ENCODE measurements around the gene MPZL1. TPM values are rescaled to one million over a fixed set of nuclear protein-coding genes. Genes with fewer than 3 reads are reported as not detected.

The MPZL1 gene
- polyA plus RNA-seq, 2 of the 4 experiments (the other 2 are of a cell fraction), result 92.6 to 178 TPM

- POLR2A ChIA-PET, result no interaction called here
- CTCF ChIA-PET, result interaction anchor here (0.7 to 4.5 kb wide), 7 partner anchors 9 to 152 kb away, joined by 3 to 18 read pairs (median 4); no protein-coding TSS in a partner anchor
- no peak overlapping the region for H3K4me3 ChIP-seq
- no peak overlapping the region for H3K27ac ChIP-seq
- no peak for DNase-seq (ENCODE audit: low read depth in 1 of 2, low spot score in 1 of 2)
- FAIRE-seq, result no peak
- H3K4me1 ChIP-seq, result no peaks in the 10 kb centered on the region
- no peak for TF ChIP-seq ATOH8 (CRISPR knock-in tag; IDR thresholded peaks at IDR 0.05; ENCODE audit: low read depth)
- TF ChIP-seq BHLHE40 (IDR thresholded peaks at IDR 0.05; ENCODE audit: low read depth, low read length), result no peak
- TF ChIP-seq BCL3 (IDR thresholded peaks at IDR 0.05), result no peak
- TF ChIP-seq TP53 (CRISPR knock-in tag; IDR thresholded peaks at IDR 0.05), result no peak
- TF ChIP-seq CBX8 (IDR thresholded peaks at IDR 0.05), result no peak
- no peak for TF ChIP-seq POLR2AphosphoS2 (conservative IDR thresholded peaks at IDR 0.05; ENCODE audit: low read length)
- H3K9me3 ChIP-seq, result no peaks in the 10 kb centered on the region
- WGBS (ENCODE audit: missing lambda C conversion rate), result 14% methylated on average over 2 of the region's 2 CpGs
- ATAC-seq, result no peak
- no peak overlapping the region for H3K4me2 ChIP-seq
Observed at GRCh38 chr1:167704715-167705114, 17.1 kb upstream of the MPZL1 start.

GRCh38 chr1:167705250-167705649 is 16.5 kb upstream of the MPZL1 start:
- H3K9me3 ChIP-seq, result no peaks in the 10 kb centered on the region
- TF ChIP-seq CEBPB (IDR thresholded peaks at IDR 0.05) (no peak), POLR2A (IDR thresholded peaks at IDR 0.05; ENCODE audit: low read length) (no peak)
- H3K27ac ChIP-seq, result no peak overlapping the region
- H3K4me2 ChIP-seq, result no peak overlapping the region
- H3K4me1 ChIP-seq, result no peaks in the 10 kb centered on the region
- H3K4me3 ChIP-seq, result no peak overlapping the region
- 50% methylated on average over 6 of the region's 6 CpGs for WGBS (ENCODE audit: missing lambda C conversion rate)
- no peak for ATAC-seq
- CTCF ChIA-PET, result interaction anchor here (0.7 to 4.5 kb wide), 5 partner anchors 8 to 153 kb away, joined by 3 to 18 read pairs (median 4); no protein-coding TSS in a partner anchor
- DNase-seq (ENCODE audit: low read depth in 1 of 2, low spot score in 1 of 2), result no peak
- POLR2A ChIA-PET, result no interaction called here
- FAIRE-seq, result no peak

- no peak for TF ChIP-seq HOXA7 (CRISPR knock-in tag; IDR thresholded peaks at IDR 0.05)
- TF ChIP-seq ATOH8 (CRISPR knock-in tag; IDR thresholded peaks at IDR 0.05; ENCODE audit: low read depth), result no peak
- no peak for TF ChIP-seq EHF (CRISPR knock-in tag; IDR thresholded peaks at IDR 0.05)
- TF ChIP-seq HOXB13 (CRISPR knock-in tag; IDR thresholded peaks at IDR 0.05; ENCODE audit: low read depth), result no peak
- no peak for TF ChIP-seq PHF8 (IDR thresholded peaks at IDR 0.05; ENCODE audit: borderline replicate concordance, low read depth)
- TF ChIP-seq NR3C1 (IDR thresholded peaks at IDR 0.05), result no peak
- no peak for TF ChIP-seq HDAC2 (IDR thresholded peaks at IDR 0.05)
- Histone ChIP-seq H3K4me3 (no peak overlapping the region), H3K9me3 (no peaks in the 10 kb centered on the region), H3K4me2 (no peak overlapping the region), H3K27ac (no peak overlapping the region), H3K4me1 (no peaks in the 10 kb centered on the region)
- CTCF ChIA-PET, result interaction anchor here (3.9 to 4.5 kb wide), 2 partner anchors 12 to 19 kb away, joined by 14 to 18 read pairs; no protein-coding TSS in a partner anchor
- DNase-seq (ENCODE audit: low read depth in 1 of 2, low spot score in 1 of 2) (no peak), FAIRE-seq (no peak), ATAC-seq (no peak)
- POLR2A ChIA-PET, result no interaction called here
- WGBS (ENCODE audit: missing lambda C conversion rate), result 70% methylated on average over 2 of the region's 2 CpGs
Observed at GRCh38 chr1:167706363-167706762, 15.4 kb upstream of the MPZL1 start.

- Histone ChIP-seq H3K9me3 (no peaks in the 10 kb centered on the region), H3K4me2 (no peak overlapping the region), H3K4me3 (no peak overlapping the region), H3K27ac (no peak overlapping the region), H3K4me1 (no peaks in the 10 kb centered on the region)
- CTCF ChIA-PET, result interaction anchor here (0.9 to 3.9 kb wide), 4 partner anchors 8 to 96 kb away, joined by 3 to 14 read pairs (median 6); no protein-coding TSS in a partner anchor
- POLR2A ChIA-PET, result no interaction called here
- FAIRE-seq (no peak), DNase-seq (ENCODE audit: low read depth in 1 of 2, low spot score in 1 of 2) (no peak), ATAC-seq (no peak)
- WGBS (ENCODE audit: missing lambda C conversion rate), result 67% methylated on average over 10 of the region's 10 CpGs
- TF ChIP-seq HOXB13 (CRISPR knock-in tag; IDR thresholded peaks at IDR 0.05; ENCODE audit: low read depth) (no peak), JUNB (IDR thresholded peaks at IDR 0.05) (no peak), HOXA7 (CRISPR knock-in tag; IDR thresholded peaks at IDR 0.05) (no peak), HDAC2 (IDR thresholded peaks at IDR 0.05) (no peak), CHD4 (IDR thresholded peaks at IDR 0.05; ENCODE audit: borderline replicate concordance) (no peak), TFCP2L1 (CRISPR knock-in tag; IDR thresholded peaks at IDR 0.05) (no peak), E2F6 (IDR thresholded peaks at IDR 0.05; ENCODE audit: borderline replicate concordance, low read depth) (no peak)
- TF ChIP-seq, protein P1, sequence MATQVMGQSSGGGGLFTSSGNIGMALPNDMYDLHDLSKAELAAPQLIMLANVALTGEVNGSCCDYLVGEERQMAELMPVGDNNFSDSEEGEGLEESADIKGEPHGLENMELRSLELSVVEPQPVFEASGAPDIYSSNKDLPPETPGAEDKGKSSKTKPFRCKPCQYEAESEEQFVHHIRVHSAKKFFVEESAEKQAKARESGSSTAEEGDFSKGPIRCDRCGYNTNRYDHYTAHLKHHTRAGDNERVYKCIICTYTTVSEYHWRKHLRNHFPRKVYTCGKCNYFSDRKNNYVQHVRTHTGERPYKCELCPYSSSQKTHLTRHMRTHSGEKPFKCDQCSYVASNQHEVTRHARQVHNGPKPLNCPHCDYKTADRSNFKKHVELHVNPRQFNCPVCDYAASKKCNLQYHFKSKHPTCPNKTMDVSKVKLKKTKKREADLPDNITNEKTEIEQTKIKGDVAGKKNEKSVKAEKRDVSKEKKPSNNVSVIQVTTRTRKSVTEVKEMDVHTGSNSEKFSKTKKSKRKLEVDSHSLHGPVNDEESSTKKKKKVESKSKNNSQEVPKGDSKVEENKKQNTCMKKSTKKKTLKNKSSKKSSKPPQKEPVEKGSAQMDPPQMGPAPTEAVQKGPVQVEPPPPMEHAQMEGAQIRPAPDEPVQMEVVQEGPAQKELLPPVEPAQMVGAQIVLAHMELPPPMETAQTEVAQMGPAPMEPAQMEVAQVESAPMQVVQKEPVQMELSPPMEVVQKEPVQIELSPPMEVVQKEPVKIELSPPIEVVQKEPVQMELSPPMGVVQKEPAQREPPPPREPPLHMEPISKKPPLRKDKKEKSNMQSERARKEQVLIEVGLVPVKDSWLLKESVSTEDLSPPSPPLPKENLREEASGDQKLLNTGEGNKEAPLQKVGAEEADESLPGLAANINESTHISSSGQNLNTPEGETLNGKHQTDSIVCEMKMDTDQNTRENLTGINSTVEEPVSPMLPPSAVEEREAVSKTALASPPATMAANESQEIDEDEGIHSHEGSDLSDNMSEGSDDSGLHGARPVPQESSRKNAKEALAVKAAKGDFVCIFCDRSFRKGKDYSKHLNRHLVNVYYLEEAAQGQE (IDR thresholded peaks at IDR 0.05), result no peak
- TF ChIP-seq, protein P2, sequence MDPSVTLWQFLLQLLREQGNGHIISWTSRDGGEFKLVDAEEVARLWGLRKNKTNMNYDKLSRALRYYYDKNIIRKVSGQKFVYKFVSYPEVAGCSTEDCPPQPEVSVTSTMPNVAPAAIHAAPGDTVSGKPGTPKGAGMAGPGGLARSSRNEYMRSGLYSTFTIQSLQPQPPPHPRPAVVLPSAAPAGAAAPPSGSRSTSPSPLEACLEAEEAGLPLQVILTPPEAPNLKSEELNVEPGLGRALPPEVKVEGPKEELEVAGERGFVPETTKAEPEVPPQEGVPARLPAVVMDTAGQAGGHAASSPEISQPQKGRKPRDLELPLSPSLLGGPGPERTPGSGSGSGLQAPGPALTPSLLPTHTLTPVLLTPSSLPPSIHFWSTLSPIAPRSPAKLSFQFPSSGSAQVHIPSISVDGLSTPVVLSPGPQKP (IDR thresholded peaks at IDR 0.05; ENCODE audit: low read depth, low read length), result no peak
Observed at GRCh38 chr1:167706931-167707877, 14.6 kb upstream of the MPZL1 start.

All from A549 (cell line).